ENCODE results near the gene FAM161A.

GRCh38 chr2:61887717-61888266 lies 33.9 kb upstream of the FAM161A start:
- no peak for TF ChIP-seq CTCF (IDR thresholded peaks at IDR 0.05)
- no peak for TF ChIP-seq EP300 (IDR thresholded peaks at IDR 0.05; ENCODE audit: low read depth)
- no peak for TF ChIP-seq POLR2A (IDR thresholded peaks at IDR 0.05)
- TF ChIP-seq POLR2AphosphoS5 (IDR thresholded peaks at IDR 0.05): no peak
